ENCODE data around the gene HEY2.

HEY2 gene

GRCh38 chr6:125750692-125751333, 1.4 kb downstream of the HEY2 start:
- H3K27ac ChIP-seq = no peak overlapping the region
- no peak for TF ChIP-seq CTCF (conservative IDR thresholded peaks at IDR 0.05)

GRCh38 chr6:125751334-125751916, 2.0 kb downstream of the HEY2 start:
- no peak for TF ChIP-seq CTCF (conservative IDR thresholded peaks at IDR 0.05)
- H3K27ac ChIP-seq = no peak overlapping the region

GRCh38 chr6:125752773-125753172, 3.3 kb downstream of the HEY2 start:
- TF ChIP-seq CTCF (conservative IDR thresholded peaks at IDR 0.05) = no peak
- H3K27ac ChIP-seq = no peak overlapping the region

- H3K27ac ChIP-seq = no peak overlapping the region
- TF ChIP-seq CTCF (conservative IDR thresholded peaks at IDR 0.05) = peak; percentile 68
These were observed 3.9 kb downstream of the HEY2 start for GRCh38 chr6:125753218-125753936.

GRCh38 chr6:125753937-125754259, 4.5 kb downstream of the HEY2 start:
- H3K27ac ChIP-seq = no peak overlapping the region
- TF ChIP-seq CTCF (conservative IDR thresholded peaks at IDR 0.05) = peak; percentile 18; the same call in 1 of the 2 replicates

GRCh38 chr6:125754566-125754965, 5.1 kb downstream of the HEY2 start:
- H3K27ac ChIP-seq = no peak overlapping the region
- no peak for TF ChIP-seq CTCF (conservative IDR thresholded peaks at IDR 0.05)

- H3K27ac ChIP-seq = no peak overlapping the region
- no peak for TF ChIP-seq CTCF (conservative IDR thresholded peaks at IDR 0.05)
These were observed 9.9 kb downstream of the HEY2 start for GRCh38 chr6:125759184-125759902.

Measured in VCaP (cell line).